Ramos (cell line): ENCODE results near the gene SIPA1L2.

Experiments
- in situ Hi-C: fragments of 300-500 bp; cut with MboI; formaldehyde crosslinking; loops from one replicate; pipeline ENCODE4 v1.14.3; 2022; ENCODE audit warnings: low sequenced_read_pairs; ENCODE audit not compliant: unreplicated experiment

The SIPA1L2 gene

GRCh38 chr1:232630047-232630893 is at the start of gene SIPA1L2:
Gene SIPA1L2, minus strand, starts transcription at chr1:232630133. Its CDS starts 114,794 bp downstream, at chr1:232515339.
- in situ Hi-C loops: no loop called here

- in situ Hi-C loops: no loop called here
Measured at GRCh38 chr1:232678185-232678886, 48.4 kb upstream of the SIPA1L2 start.

GRCh38 chr1:232676307-232676706 is 46.4 kb upstream of the SIPA1L2 start:
- in situ Hi-C loops: no loop called here

- in situ Hi-C loops: no loop called here
Measured at GRCh38 chr1:232675898-232676297, 46.0 kb upstream of the SIPA1L2 start.

- in situ Hi-C loops: no loop called here
Measured at GRCh38 chr1:232675260-232675659, 45.3 kb upstream of the SIPA1L2 start.

- in situ Hi-C loops: no loop called here
Measured at GRCh38 chr1:232673256-232673655, 43.3 kb upstream of the SIPA1L2 start.

- in situ Hi-C loops: no loop called here
Measured at GRCh38 chr1:232669981-232670747, 40.2 kb upstream of the SIPA1L2 start.

- in situ Hi-C loops: no loop called here
Measured at GRCh38 chr1:232667778-232668165, 37.8 kb upstream of the SIPA1L2 start.

- in situ Hi-C loops: no loop called here
Measured at GRCh38 chr1:232667094-232667777, 37.3 kb upstream of the SIPA1L2 start.

GRCh38 chr1:232664844-232665777 is 35.2 kb upstream of the SIPA1L2 start:
- in situ Hi-C loops: no loop called here

- in situ Hi-C loops: no loop called here
Measured at GRCh38 chr1:232662910-232663309, 33.0 kb upstream of the SIPA1L2 start.

- in situ Hi-C loops: no loop called here
Measured at GRCh38 chr1:232658386-232658785, 28.5 kb upstream of the SIPA1L2 start.

GRCh38 chr1:232657426-232658005 is 27.6 kb upstream of the SIPA1L2 start:
- in situ Hi-C loops: no loop called here

GRCh38 chr1:232655746-232656085 is 25.8 kb upstream of the SIPA1L2 start:
- in situ Hi-C loops: no loop called here

GRCh38 chr1:232655028-232655745 is 25.3 kb upstream of the SIPA1L2 start:
- in situ Hi-C loops: no loop called here

- in situ Hi-C loops: no loop called here
Measured at GRCh38 chr1:232653789-232654188, 23.9 kb upstream of the SIPA1L2 start.

GRCh38 chr1:232650845-232651244 is 20.9 kb upstream of the SIPA1L2 start:
- in situ Hi-C loops: no loop called here

GRCh38 chr1:232650418-232650817 is 20.5 kb upstream of the SIPA1L2 start:
- in situ Hi-C loops: no loop called here
